H9 (cell line): ENCODE data around the gene ADH7. TPM values are rescaled to one million over a fixed set of nuclear protein-coding genes. Genes with fewer than 3 reads are reported as not detected.

Source experiments
- DNase-seq: peaks from one replicate; pipeline ENCODE4 v3.0.0-alpha.2; 2017
- H2AFZ ChIP-seq: one replicate; pipeline ENCODE4 v1.6.1; 2013; ENCODE audit warnings: mild to moderate bottlenecking, low read length, control low read depth, moderate library complexity
- H2AK5ac ChIP-seq: 2 replicates; pipeline ENCODE4 v1.6.1; 2013; ENCODE audit warnings: low read length, control low read depth, mixed read lengths; ENCODE audit not compliant: insufficient read length
- H2BK120ac ChIP-seq: one replicate; pipeline ENCODE4 v1.6.1; 2013; ENCODE audit warnings: low read depth, mild to moderate bottlenecking, low read length, control low read depth, inconsistent platforms; ENCODE audit not compliant: poor library complexity, severe bottlenecking
- H2BK12ac ChIP-seq: 2 replicates; pipeline ENCODE4 v1.6.1; 2013; ENCODE audit warnings: low read length, control low read depth, mixed read lengths, low read depth; ENCODE audit not compliant: insufficient read length
- H2BK15ac ChIP-seq: 2 replicates; pipeline ENCODE4 v1.6.1; 2013; ENCODE audit warnings: low read depth, low read length, control low read depth
- H2BK20ac ChIP-seq: one replicate; pipeline ENCODE4 v1.6.1; 2013; ENCODE audit warnings: low read depth, mild to moderate bottlenecking, low read length, control low read depth, inconsistent platforms; ENCODE audit not compliant: poor library complexity, severe bottlenecking
- H2BK5ac ChIP-seq: 2 replicates; pipeline ENCODE4 v1.6.1; 2013; ENCODE audit warnings: low read length, control low read depth, mixed read lengths; ENCODE audit not compliant: insufficient read length
- H3K14ac ChIP-seq: 2 replicates; pipeline ENCODE4 v1.6.1; 2013; ENCODE audit warnings: low read length, control low read depth; ENCODE audit not compliant: insufficient read depth
- H3K18ac ChIP-seq: 2 replicates; pipeline ENCODE4 v1.6.1; 2013; ENCODE audit warnings: low read depth, mild to moderate bottlenecking, mixed read lengths, low read length, control low read depth; ENCODE audit not compliant: insufficient read length
- H3K23ac ChIP-seq: 2 replicates; pipeline ENCODE4 v1.6.1; 2013; ENCODE audit warnings: low read length, control low read depth, mixed read lengths, low read depth; ENCODE audit not compliant: insufficient read length
- H3K23me2 ChIP-seq: 2 replicates; pipeline ENCODE4 v1.6.1; 2013; ENCODE audit warnings: low read depth, mild to moderate bottlenecking, mixed read lengths, low read length, control low read depth; ENCODE audit not compliant: insufficient read length, poor library complexity, severe bottlenecking
- H3K27ac ChIP-seq: 2 replicates; pipeline ENCODE4 v1.5.1; 2013; ENCODE audit warnings: low read length, control low read depth, mixed read lengths, low read depth; ENCODE audit not compliant: insufficient read length
- H3K27me3 ChIP-seq: 2 replicates; pipeline ENCODE4 v1.6.1; 2013; ENCODE audit warnings: low read length, control low read depth, inconsistent platforms; ENCODE audit not compliant: insufficient read depth
- H3K4ac ChIP-seq: 2 replicates; pipeline ENCODE4 v1.6.1; 2013; ENCODE audit warnings: low read depth, mild to moderate bottlenecking, control low read depth, inconsistent platforms, low read length, moderate library complexity
- H3K4me1 ChIP-seq: 2 replicates; pipeline ENCODE4 v1.6.1; 2013; ENCODE audit warnings: low read length, control low read depth, inconsistent platforms; ENCODE audit not compliant: insufficient read depth
- H3K4me2 ChIP-seq: 2 replicates; pipeline ENCODE4 v1.6.1; 2013; ENCODE audit warnings: low read length, control low read depth, mixed read lengths; ENCODE audit not compliant: insufficient read length, insufficient read depth
- H3K56ac ChIP-seq: 2 replicates; pipeline ENCODE4 v1.6.1; 2013; ENCODE audit warnings: low read depth, mild to moderate bottlenecking, mixed read lengths, low read length, control low read depth; ENCODE audit not compliant: insufficient read length
- H3K79me1 ChIP-seq: 2 replicates; pipeline ENCODE4 v1.6.1; 2013; ENCODE audit warnings: low read depth, mild to moderate bottlenecking, moderate library complexity, low read length, control low read depth, inconsistent platforms; ENCODE audit not compliant: insufficient read depth, poor library complexity, severe bottlenecking
- H3K79me2 ChIP-seq: 2 replicates; pipeline ENCODE4 v1.6.1; 2013; ENCODE audit warnings: low read length, control low read depth, inconsistent platforms; ENCODE audit not compliant: insufficient read depth
- H3K9ac ChIP-seq: 2 replicates; pipeline ENCODE4 v1.6.1; 2013; ENCODE audit warnings: low read length, control low read depth, mixed read lengths; ENCODE audit not compliant: insufficient read length; ENCODE audit errors: extremely low read depth
- H3K9me3 ChIP-seq: one replicate; pipeline ENCODE4 v1.6.1; 2013; ENCODE audit warnings: low read depth, low read length, inconsistent platforms; ENCODE audit not compliant: control insufficient read depth
- H3T11ph ChIP-seq: one replicate; pipeline ENCODE4 v1.6.1; 2013; ENCODE audit warnings: mild to moderate bottlenecking, low read length, control low read depth, inconsistent platforms
- H4K20me1 ChIP-seq: one replicate; pipeline ENCODE4 v1.6.1; 2013; ENCODE audit not compliant: control insufficient read depth, insufficient read length, insufficient read depth
- H4K5ac ChIP-seq: 2 replicates; pipeline ENCODE4 v1.6.1; 2013; ENCODE audit warnings: low read depth, mild to moderate bottlenecking, mixed read lengths, low read length, control low read depth; ENCODE audit not compliant: insufficient read length
- H4K8ac ChIP-seq: replicated peaks from 2 replicates; pipeline ENCODE4 v1.6.1; 2013; ENCODE audit warnings: low read length, control low read depth, mixed read lengths, low read depth; ENCODE audit not compliant: insufficient read length
- H4K91ac ChIP-seq: 2 replicates; pipeline ENCODE4 v1.6.1; 2013; ENCODE audit warnings: low read depth, mild to moderate bottlenecking, moderate library complexity, mixed read lengths, low read length, control low read depth; ENCODE audit not compliant: insufficient read length
- H3K27ac Mint-ChIP-seq, 3 experiments: 2 replicates in 2 of 3; 3 replicates in 1 of 3; pipeline ENCODE4 v1.8.0; 2020 to 2021; ENCODE audit warnings: mixed read lengths in 3 of 3, mild to moderate bottlenecking in 1 of 3, moderate library complexity in 1 of 3
- H3K27me3 Mint-ChIP-seq: 2 replicates; pipeline ENCODE4 v1.8.0; 2021; ENCODE audit warnings: low read depth, mild to moderate bottlenecking, moderate library complexity, mixed read lengths
- H3K36me3 Mint-ChIP-seq, 3 experiments: 2 replicates in 2 of 3; 3 replicates in 1 of 3; pipeline ENCODE4 v1.8.0; 2020 to 2021; ENCODE audit warnings: low read depth in 3 of 3, mixed read lengths in 3 of 3; ENCODE audit not compliant: insufficient read depth in 1 of 3
- H3K4me1 Mint-ChIP-seq, 2 experiments: 2 replicates each; pipeline ENCODE4 v1.8.0; 2020; ENCODE audit warnings: mixed read lengths in 2 of 2
- H3K4me3 Mint-ChIP-seq, 2 experiments: 2 replicates in 1 of 2; 3 replicates in 1 of 2; pipeline ENCODE4 v1.8.0; 2020 to 2021; ENCODE audit warnings: mild to moderate bottlenecking in 2 of 2, mixed read lengths in 2 of 2, moderate library complexity in 1 of 2
- H3K9me3 Mint-ChIP-seq, 2 experiments: 2 replicates in 1 of 2; 3 replicates in 1 of 2; pipeline ENCODE4 v1.8.0; 2020; ENCODE audit warnings: mild to moderate bottlenecking in 2 of 2, mixed read lengths in 2 of 2, moderate library complexity in 1 of 2
- WGBS: extraction: QIAGEN DNeasy Blood & Tissue Kit; methylation state at CpG from one replicate; pipeline ENCODE4 v1.1.7; 2013; ENCODE audit warnings: missing lambda C conversion rate, low lambda C conversion rate, mixed read lengths; ENCODE audit not compliant: insufficient read length; ENCODE audit errors: extremely low coverage; 5-methylcytosine and 5-hydroxymethylcytosine counted together
- total RNA-seq: library from RNA; stranded (reverse); gene quantifications from 2 replicates; pipeline ENCODE4 v1.2.1, GENCODE V29; 2021
- TF ChIP-seq, protein P1 (sequence below): fragments of 200-600 bp; sonication (generic); conservative IDR thresholded peaks from 3 replicates; pipeline ENCODE4 v1.8.0; 2021; ENCODE audit warnings: antibody characterized with exemption, mild to moderate bottlenecking

Gene ADH7
- total RNA-seq, 1 experiment from 2014 or later, result not detected

- Histone ChIP-seq H2AFZ (no peak overlapping the region), H4K8ac (no peak overlapping the region), H3K23ac (no peak overlapping the region), H3K4me2 (no peak overlapping the region), H2AK5ac (no peak overlapping the region), H3K9ac (no peak overlapping the region), H3K4ac (no peak overlapping the region), H3K79me1 (no peaks in the 10 kb centered on the region), H4K91ac (no peak overlapping the region), H2BK15ac (no peak overlapping the region), H3K14ac (no peak overlapping the region), H3K79me2 (no peaks in the 10 kb centered on the region), H3K23me2 (no peaks in the 10 kb centered on the region), H2BK20ac (no peak overlapping the region), H4K20me1 (no peaks in the 10 kb centered on the region), H3K9me3 (no peaks in the 10 kb centered on the region), H4K5ac (no peak overlapping the region), H3K4me1 (no peaks in the 10 kb centered on the region), H3K18ac (no peak overlapping the region), H3K56ac (no peak overlapping the region), H2BK12ac (no peak overlapping the region), H3K27ac (no peak overlapping the region), H2BK5ac (no peak overlapping the region), H3T11ph (no peak overlapping the region), H2BK120ac (no peak overlapping the region), H3K27me3 (no peaks in the 10 kb centered on the region)
- no peaks in the 10 kb centered on the region for H3K27me3 Mint-ChIP-seq
- H3K27ac Mint-ChIP-seq, result peak overlapping the region; percentile 60 to 83 (median 71); a peak in 5 of 7 replicates
- DNase-seq, result no peak
- no CpG with 5 or more reads among the region's 3 CpGs for WGBS
- no peak overlapping the region for H3K4me3 Mint-ChIP-seq
- H3K36me3 Mint-ChIP-seq, result peaks cover 5 to 11% (median 5%) of the 10 kb centered on the region in 3 experiments; a peak in 5 of 7 replicates
- peaks cover 18 to 19% of the 10 kb centered on the region in 2 experiments for H3K4me1 Mint-ChIP-seq
- TF ChIP-seq, protein P1, sequence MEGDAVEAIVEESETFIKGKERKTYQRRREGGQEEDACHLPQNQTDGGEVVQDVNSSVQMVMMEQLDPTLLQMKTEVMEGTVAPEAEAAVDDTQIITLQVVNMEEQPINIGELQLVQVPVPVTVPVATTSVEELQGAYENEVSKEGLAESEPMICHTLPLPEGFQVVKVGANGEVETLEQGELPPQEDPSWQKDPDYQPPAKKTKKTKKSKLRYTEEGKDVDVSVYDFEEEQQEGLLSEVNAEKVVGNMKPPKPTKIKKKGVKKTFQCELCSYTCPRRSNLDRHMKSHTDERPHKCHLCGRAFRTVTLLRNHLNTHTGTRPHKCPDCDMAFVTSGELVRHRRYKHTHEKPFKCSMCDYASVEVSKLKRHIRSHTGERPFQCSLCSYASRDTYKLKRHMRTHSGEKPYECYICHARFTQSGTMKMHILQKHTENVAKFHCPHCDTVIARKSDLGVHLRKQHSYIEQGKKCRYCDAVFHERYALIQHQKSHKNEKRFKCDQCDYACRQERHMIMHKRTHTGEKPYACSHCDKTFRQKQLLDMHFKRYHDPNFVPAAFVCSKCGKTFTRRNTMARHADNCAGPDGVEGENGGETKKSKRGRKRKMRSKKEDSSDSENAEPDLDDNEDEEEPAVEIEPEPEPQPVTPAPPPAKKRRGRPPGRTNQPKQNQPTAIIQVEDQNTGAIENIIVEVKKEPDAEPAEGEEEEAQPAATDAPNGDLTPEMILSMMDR, result no peak
- peaks cover 22 to 26% of the 10 kb centered on the region in 2 experiments for H3K9me3 Mint-ChIP-seq
Observed at GRCh38 chr4:99447079-99447478, 11.9 kb upstream of the ADH7 start.
